ENCODE data around the gene FXYD3.
A peak's percentile ranks its signal among the peaks of the same experiment; 100 is the strongest.

Gene FXYD3

DNA sequence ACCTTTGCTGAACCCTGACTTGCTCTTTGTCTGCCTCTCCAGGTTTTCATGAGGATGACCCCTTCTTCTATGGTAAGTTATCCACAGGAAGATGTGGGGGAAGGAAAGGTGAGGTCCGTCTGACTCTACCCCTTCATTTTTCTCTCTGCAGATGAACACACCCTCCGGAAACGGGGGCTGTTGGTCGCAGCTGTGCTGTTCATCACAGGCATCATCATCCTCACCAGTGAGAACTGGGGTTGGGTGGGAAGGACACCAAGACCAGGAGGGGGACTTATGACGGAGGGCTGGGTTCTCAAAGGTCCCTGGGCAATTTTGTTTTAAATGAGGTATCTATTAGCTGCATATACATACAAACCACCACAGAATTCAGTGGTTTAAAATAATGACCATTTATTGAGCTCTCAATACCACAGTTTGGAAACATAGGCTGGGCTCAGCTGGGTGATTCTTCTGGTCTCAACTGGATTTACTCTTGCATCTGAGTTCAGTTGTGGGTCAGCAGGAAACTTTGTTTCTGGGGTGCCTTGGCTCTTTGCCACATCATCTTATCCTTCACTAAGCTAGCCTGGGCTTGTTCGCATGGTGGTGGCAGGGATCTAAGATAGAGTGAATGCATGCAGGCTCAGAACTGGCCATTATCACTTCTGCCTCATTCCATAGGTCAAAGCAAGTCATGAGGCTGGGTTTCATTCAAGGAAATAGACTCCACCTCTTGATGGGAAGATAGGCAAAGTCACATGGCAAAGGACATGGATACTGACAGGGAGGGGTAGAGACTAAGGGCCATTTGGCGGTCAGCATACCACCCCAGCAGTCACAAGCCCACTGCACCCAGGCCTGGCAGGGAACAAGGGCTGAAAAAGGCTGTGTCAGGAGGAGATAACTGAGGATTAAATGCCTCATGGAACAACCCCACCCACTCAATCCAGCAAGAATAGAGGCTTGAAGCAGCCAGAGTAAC lies 50.8 kb downstream of the FXYD3 start:
- Mint-ChIP-seq H3K4me1 (ENCODE audit: low read depth) (peaks cover 26% of the 10 kb centered on the region), H3K36me3 (ENCODE audit: low read depth) (peaks cover 91% of the 10 kb centered on the region)

DNA sequence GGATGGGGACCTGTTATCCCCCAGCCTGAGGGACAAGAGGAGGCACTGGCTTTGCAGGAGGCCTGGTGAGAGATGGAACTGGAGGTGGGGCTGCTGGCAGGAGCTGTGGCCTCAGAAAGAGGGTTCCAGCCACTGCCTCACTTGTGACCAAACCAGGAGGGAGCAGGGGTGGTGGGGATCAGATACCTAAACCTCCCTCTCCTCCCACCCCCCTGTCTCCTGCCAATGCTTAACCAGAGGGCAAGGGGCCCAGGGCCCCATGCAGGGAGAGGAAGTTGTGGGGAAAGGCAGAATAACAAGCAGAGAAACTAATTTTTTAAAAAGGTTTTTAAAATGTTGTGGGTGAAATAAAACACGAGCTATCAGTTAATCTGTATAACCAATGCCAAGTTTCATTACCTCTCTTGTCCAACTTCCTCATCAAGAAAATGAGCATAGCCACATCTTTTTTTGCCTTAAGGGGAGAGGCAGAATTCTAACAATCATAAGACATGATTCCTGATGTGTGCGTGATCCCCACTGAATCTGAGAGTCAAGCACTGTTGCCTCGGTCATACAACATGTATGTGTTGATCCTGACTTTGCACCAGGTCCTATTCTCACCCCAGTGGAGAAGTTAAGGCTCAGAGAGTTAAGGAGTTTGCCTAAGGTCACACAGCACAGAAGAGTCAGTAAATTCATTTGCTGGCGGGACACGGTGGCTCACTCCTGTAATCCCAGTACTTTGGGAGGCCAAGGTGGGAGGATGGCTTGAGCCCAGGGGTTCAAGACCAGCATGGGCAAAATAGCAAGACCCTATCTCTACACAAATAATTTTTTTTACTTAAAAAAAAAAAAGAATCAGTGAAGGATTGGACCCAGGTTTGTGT lies 51.9 kb downstream of the FXYD3 start:
- H3K4me3 Mint-ChIP-seq, result peak overlapping the region; percentile 73

More for the DNA sequence above, 50.8 kb downstream of the FXYD3 start:
- no peak for DNase-seq (ENCODE audit: low spot score)
- Mint-ChIP-seq H3K9me3 (peaks cover 45% of the 10 kb centered on the region), H3K4me3 (peak overlapping the region; percentile 24), H3K27ac (peak overlapping the region; percentile 87), H3K27me3 (ENCODE audit: low read depth) (no peaks in the 10 kb centered on the region)

DNA sequence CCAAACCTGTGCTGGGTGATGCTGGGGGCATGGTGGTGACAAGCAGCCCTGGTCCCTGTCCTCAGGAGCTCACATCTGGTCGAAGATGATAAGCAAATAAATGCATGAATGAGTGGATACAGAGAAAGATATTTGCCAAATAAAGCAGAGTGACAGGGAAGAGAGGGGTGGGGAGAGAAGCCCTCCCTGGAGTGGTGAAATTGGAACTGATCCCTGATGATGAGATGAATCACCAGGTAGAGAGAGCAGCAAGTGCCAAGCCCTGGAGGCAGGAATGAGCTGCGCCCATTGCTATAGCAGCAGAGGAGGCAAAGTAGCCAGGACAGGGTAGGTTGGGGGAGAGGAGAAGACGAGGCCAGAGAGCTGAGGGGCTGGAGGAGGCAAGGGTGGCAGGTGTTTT lies 52.6 kb downstream of the FXYD3 start:
- H3K27me3 Mint-ChIP-seq (ENCODE audit: low read depth), result no peaks in the 10 kb centered on the region
- no peak overlapping the region for H3K4me3 Mint-ChIP-seq
- peak overlapping the region; percentile 71 for H3K27ac Mint-ChIP-seq
- DNase-seq (ENCODE audit: low spot score), result no peak
- H3K4me1 Mint-ChIP-seq (ENCODE audit: low read depth), result peaks cover 32% of the 10 kb centered on the region
- peaks cover 37% of the 10 kb centered on the region for H3K9me3 Mint-ChIP-seq
- H3K36me3 Mint-ChIP-seq (ENCODE audit: low read depth), result peaks cover 89% of the 10 kb centered on the region

More for the DNA sequence above, 51.9 kb downstream of the FXYD3 start:
- H3K4me1 Mint-ChIP-seq (ENCODE audit: low read depth), result peaks cover 32% of the 10 kb centered on the region
- peaks cover 36% of the 10 kb centered on the region for H3K9me3 Mint-ChIP-seq
- H3K27ac Mint-ChIP-seq, result peak overlapping the region; percentile 87
- no peaks in the 10 kb centered on the region for H3K27me3 Mint-ChIP-seq (ENCODE audit: low read depth)
- peaks cover 89% of the 10 kb centered on the region for H3K36me3 Mint-ChIP-seq (ENCODE audit: low read depth)
- no peak for DNase-seq (ENCODE audit: low spot score)

- peaks cover 32% of the 10 kb centered on the region for H3K4me1 Mint-ChIP-seq (ENCODE audit: low read depth)
- H3K27ac Mint-ChIP-seq, result peak overlapping the region; percentile 27
- no peak for DNase-seq (ENCODE audit: low spot score)
- peaks cover 28% of the 10 kb centered on the region for H3K9me3 Mint-ChIP-seq
- H3K27me3 Mint-ChIP-seq (ENCODE audit: low read depth), result no peaks in the 10 kb centered on the region
- H3K36me3 Mint-ChIP-seq (ENCODE audit: low read depth), result peaks cover 84% of the 10 kb centered on the region
- H3K4me3 Mint-ChIP-seq, result no peak overlapping the region
Observed at GRCh38 chr19:35169221-35169995, 53.8 kb downstream of the FXYD3 start.

- Mint-ChIP-seq H3K27ac (no peak overlapping the region), H3K36me3 (ENCODE audit: low read depth) (peaks cover 73% of the 10 kb centered on the region)
Observed at GRCh38 chr19:35170359-35171061, 54.9 kb downstream of the FXYD3 start.

DNA sequence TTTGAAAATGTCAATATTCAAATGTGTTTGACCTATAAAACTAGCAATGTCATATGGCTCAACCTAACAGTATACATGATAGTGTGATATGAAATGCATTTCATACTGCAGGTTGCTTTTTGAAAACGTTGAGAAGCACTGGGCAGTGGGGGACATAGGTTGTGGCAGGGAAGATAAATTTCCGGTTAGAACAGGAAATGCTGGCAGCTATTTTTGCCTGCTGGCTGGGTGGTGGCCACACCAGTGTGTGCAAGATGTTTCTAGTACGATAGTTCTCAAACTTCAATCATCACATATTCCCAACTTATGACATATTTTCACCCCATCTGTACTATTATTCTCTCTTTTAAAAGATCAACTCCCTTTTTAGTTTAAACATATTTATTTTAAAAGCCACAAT lies 56.1 kb downstream of the FXYD3 start:
- H3K4me3 Mint-ChIP-seq, result peak overlapping the region; percentile 42
- peaks cover 6% of the 10 kb centered on the region for H3K9me3 Mint-ChIP-seq
- peaks cover 60% of the 10 kb centered on the region for H3K36me3 Mint-ChIP-seq (ENCODE audit: low read depth)
- no peak for DNase-seq (ENCODE audit: low spot score)
- H3K4me1 Mint-ChIP-seq (ENCODE audit: low read depth), result peaks cover 36% of the 10 kb centered on the region
- H3K27me3 Mint-ChIP-seq (ENCODE audit: low read depth), result no peaks in the 10 kb centered on the region
- H3K27ac Mint-ChIP-seq, result peak overlapping the region; percentile 72

More at GRCh38 chr19:35170359-35171061, 54.9 kb downstream of the FXYD3 start:
- H3K4me3 Mint-ChIP-seq, result no peak overlapping the region
- DNase-seq (ENCODE audit: low spot score), result no peak
- H3K27me3 Mint-ChIP-seq (ENCODE audit: low read depth), result no peaks in the 10 kb centered on the region
- H3K9me3 Mint-ChIP-seq, result peaks cover 19% of the 10 kb centered on the region
- peaks cover 35% of the 10 kb centered on the region for H3K4me1 Mint-ChIP-seq (ENCODE audit: low read depth)

All from T-helper 2 cell treated with Interferon-gamma antibody and Interleukin-4, amounts not matched to agents 5 μg/mL and 100 μg/mL, for 36 hours (primary cell).